Smooth muscle cell (in vitro differentiated cells): ENCODE results near the gene R3HDM4. TPM values are rescaled to one million over a fixed set of nuclear protein-coding genes. Genes with fewer than 3 reads are reported as not detected.

Experiments
- DNase-seq: peaks from one replicate; lab custom pipeline; 2025; ENCODE audit not compliant: unreplicated experiment; lab: John Stamatoyannopoulos, UW
- H2AFZ ChIP-seq: fragments of 200-600 bp; sonication (generic); 2 replicates; pipeline ENCODE4 v1.6.0; 2016; ENCODE audit warnings: antibody characterized with exemption, low read depth, mild to moderate bottlenecking
- H3F3A ChIP-seq: fragments of 200-600 bp; sonication (generic); 2 replicates; pipeline ENCODE4 v1.6.0; 2017; ENCODE audit warnings: antibody characterized with exemption, low read depth
- H3K27ac ChIP-seq: fragments of 200-600 bp; sonication (generic); 2 replicates; pipeline ENCODE4 v1.5.1; 2016; ENCODE audit warnings: low read depth, mild to moderate bottlenecking
- H3K27me3 ChIP-seq: fragments of 200-600 bp; sonication (generic); 2 replicates; pipeline ENCODE4 v1.6.1; 2016; ENCODE audit warnings: low read depth, mild to moderate bottlenecking
- H3K36me3 ChIP-seq: fragments of 200-600 bp; sonication (generic); 2 replicates; pipeline ENCODE4 v1.5.1; 2016; ENCODE audit warnings: low read depth
- H3K4me1 ChIP-seq: fragments of 200-600 bp; sonication (generic); 2 replicates; pipeline ENCODE4 v1.5.1; 2016; ENCODE audit warnings: low read depth
- H3K4me2 ChIP-seq: fragments of 200-600 bp; sonication (generic); 2 replicates; pipeline ENCODE4 v1.6.0; 2016; ENCODE audit warnings: mild to moderate bottlenecking
- H3K4me3 ChIP-seq: fragments of 200-600 bp; sonication (generic); 2 replicates; pipeline ENCODE4 v1.5.1; 2016; ENCODE audit warnings: mild to moderate bottlenecking
- H3K79me2 ChIP-seq: fragments of 200-600 bp; sonication (generic); 2 replicates; pipeline ENCODE4 v1.6.0; 2016; ENCODE audit warnings: low read depth, mild to moderate bottlenecking
- H3K9ac ChIP-seq: fragments of 200-600 bp; sonication (generic); 2 replicates; pipeline ENCODE4 v1.6.0; 2016; ENCODE audit warnings: low read depth
- H3K9me3 ChIP-seq: fragments of 200-600 bp; sonication (generic); replicated peaks from 2 replicates; pipeline ENCODE4 v1.5.1; 2016; ENCODE audit warnings: low read depth
- H4K20me1 ChIP-seq: fragments of 200-600 bp; sonication (generic); 2 replicates; pipeline ENCODE4 v1.6.0; 2016; ENCODE audit warnings: low read depth
- CTCF ChIP-seq: fragments of 200-600 bp; sonication (generic); IDR thresholded peaks from 2 replicates; pipeline ENCODE4 v1.5.1; 2017; ENCODE audit warnings: borderline replicate concordance, mild to moderate bottlenecking, antibody characterized with exemption; ENCODE audit not compliant: insufficient read depth, poor library complexity, severe bottlenecking
- WGBS: methylation state at CpG from one replicate; pipeline ENCODE4 v1.1.7; 2016; ENCODE audit warnings: low lambda C conversion rate; 5-methylcytosine and 5-hydroxymethylcytosine counted together
- polyA plus RNA-seq: library from polyadenylated mRNA; unstranded; fragments of >200 nt; fragmentation: Nextera tagmentation; extraction: Ambion mirVana; gene quantifications from 2 replicates; pipeline ENCODE4 v1.2.1, GENCODE V29; 2016
- total RNA-seq: library from RNA; depleted of rRNA; stranded (reverse); fragments of >200 nt; gene quantifications from 2 replicates; pipeline ENCODE4 v1.2.3, GENCODE V29; 2014

Gene R3HDM4
- total and polyA plus RNA-seq, 2 experiments from 2014 or later = 42.3 to 69.4 TPM

DNA sequence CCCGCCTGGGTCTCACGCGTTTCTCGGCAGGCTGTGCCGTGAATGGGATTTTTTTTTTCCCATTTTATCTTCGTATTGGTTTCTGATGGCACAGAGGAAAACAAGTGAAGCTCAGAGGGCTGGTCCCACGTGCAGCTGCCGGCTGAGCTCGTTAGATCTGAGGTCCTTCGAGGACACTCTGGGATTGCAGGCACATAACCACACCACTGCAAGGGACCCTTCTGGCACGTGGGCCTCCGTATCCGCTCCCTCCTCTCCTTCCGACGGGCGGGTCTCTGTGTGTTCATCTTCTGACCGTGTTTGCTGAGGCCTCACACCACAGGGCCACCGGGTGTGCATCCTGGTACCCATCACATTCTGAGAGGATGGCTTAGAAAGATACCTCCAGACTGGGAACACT is 36.9 kb downstream of the R3HDM4 start:
- H3K4me3 ChIP-seq = no peak overlapping the region
- H3K27me3 ChIP-seq = no peaks in the 10 kb centered on the region
- no peaks in the 10 kb centered on the region for H3K79me2 ChIP-seq
- no peaks in the 10 kb centered on the region for H3K4me1 ChIP-seq
- H4K20me1 ChIP-seq = peaks cover 20% of the 10 kb centered on the region
- no peak overlapping the region for H3K9ac ChIP-seq
- H3K36me3 ChIP-seq = no peaks in the 10 kb centered on the region
- DNase-seq = no peak
- H3K9me3 ChIP-seq = no peaks in the 10 kb centered on the region
- WGBS = 92% methylated on average over 18 of the region's 18 CpGs
- TF ChIP-seq CTCF = no peak
- no peak overlapping the region for H3K27ac ChIP-seq
- H3F3A ChIP-seq = no peaks in the 10 kb centered on the region
- H3K4me2 ChIP-seq = no peak overlapping the region
- H2AFZ ChIP-seq = no peak overlapping the region

DNA sequence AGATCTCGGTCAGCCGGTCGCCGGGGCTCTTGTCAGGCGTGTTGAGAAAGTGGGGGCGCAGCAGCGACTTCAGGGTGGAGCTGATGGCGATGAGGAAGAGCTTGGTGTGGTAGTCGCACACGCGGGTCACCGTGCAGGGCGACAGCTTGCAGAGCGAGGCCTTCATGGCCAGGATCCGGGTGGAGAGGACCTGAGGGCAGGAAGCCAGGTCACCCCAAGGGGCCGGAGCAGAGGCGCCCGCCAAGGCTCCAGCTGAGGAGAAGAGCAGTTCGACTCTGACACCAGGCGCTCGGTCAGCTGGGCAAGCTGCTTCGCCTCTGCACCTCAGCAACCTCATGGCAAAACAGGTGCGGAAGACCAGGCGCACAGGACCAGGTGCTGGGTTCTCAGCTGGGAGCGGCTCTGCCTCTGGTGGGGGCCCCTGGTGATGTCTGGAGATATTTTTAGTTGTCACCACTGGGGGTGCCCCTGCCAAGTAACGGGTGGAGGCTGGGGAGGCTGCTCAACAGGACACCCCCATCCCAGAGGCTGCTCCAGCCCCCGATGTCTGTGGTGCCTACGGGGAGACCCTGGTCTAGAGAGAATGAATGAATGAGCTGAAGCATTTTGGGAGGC is 37.6 kb downstream of the R3HDM4 start:
- DNase-seq = no peak
- Histone ChIP-seq H3K36me3 (no peaks in the 10 kb centered on the region), H3K9ac (no peak overlapping the region), H3K4me3 (no peak overlapping the region), H3K79me2 (no peaks in the 10 kb centered on the region), H3F3A (no peaks in the 10 kb centered on the region), H3K9me3 (no peaks in the 10 kb centered on the region), H3K27ac (no peak overlapping the region), H2AFZ (no peak overlapping the region), H3K27me3 (no peaks in the 10 kb centered on the region), H3K4me2 (no peak overlapping the region), H3K4me1 (no peaks in the 10 kb centered on the region), H4K20me1 (peaks cover 16% of the 10 kb centered on the region)
- WGBS = 97% methylated on average over 28 of the region's 28 CpGs
- no peak for TF ChIP-seq CTCF

DNA sequence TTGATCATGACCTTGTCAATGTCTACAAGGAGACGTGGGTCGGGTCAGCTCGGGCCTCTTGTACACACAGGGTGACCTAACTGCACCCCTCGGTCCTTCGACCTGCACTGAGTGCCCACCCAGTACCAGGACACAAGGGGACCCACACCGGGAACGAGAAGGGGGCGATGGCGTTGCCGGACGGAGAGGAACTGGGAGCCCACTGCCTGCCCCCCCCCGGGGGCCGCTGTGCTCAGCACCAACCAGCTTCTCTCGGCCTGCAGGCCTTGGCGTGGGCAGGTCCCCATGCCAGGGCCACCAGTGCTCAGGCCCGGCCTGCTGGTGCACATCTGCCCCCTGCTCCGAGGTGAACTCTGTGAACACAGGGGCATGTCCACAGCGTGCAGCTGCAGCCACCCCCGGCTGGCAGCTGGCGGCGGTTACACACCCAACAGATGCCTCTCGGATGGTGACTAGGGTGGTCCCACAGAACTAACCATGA is 39.4 kb downstream of the R3HDM4 start:
- Histone ChIP-seq H3K4me1 (no peaks in the 10 kb centered on the region), H3F3A (no peaks in the 10 kb centered on the region), H3K4me3 (no peak overlapping the region), H3K36me3 (no peaks in the 10 kb centered on the region), H3K79me2 (no peaks in the 10 kb centered on the region), H3K9ac (no peak overlapping the region), H4K20me1 (peaks cover 18% of the 10 kb centered on the region), H3K27ac (no peak overlapping the region), H3K27me3 (no peaks in the 10 kb centered on the region), H2AFZ (no peak overlapping the region), H3K4me2 (no peak overlapping the region), H3K9me3 (no peaks in the 10 kb centered on the region)
- DNase-seq = no peak
- no peak for TF ChIP-seq CTCF
- 93% methylated on average over 22 of the region's 22 CpGs for WGBS

GRCh38 chr19:873084-873483 is 39.9 kb downstream of the R3HDM4 start:
- Histone ChIP-seq H3K4me2 (no peak overlapping the region), H3K4me1 (no peaks in the 10 kb centered on the region), H3K4me3 (no peak overlapping the region), H3K79me2 (no peaks in the 10 kb centered on the region), H4K20me1 (peaks cover 18% of the 10 kb centered on the region), H2AFZ (no peak overlapping the region), H3K9me3 (no peaks in the 10 kb centered on the region), H3K9ac (no peak overlapping the region), H3F3A (no peaks in the 10 kb centered on the region), H3K36me3 (no peaks in the 10 kb centered on the region), H3K27me3 (no peaks in the 10 kb centered on the region), H3K27ac (no peak overlapping the region)
- 100% methylated on average over 2 of the region's 13 CpGs for WGBS
- no peak for DNase-seq
- TF ChIP-seq CTCF = no peak
